Measurements from ENCODE around the gene FOXN3.

The FOXN3 gene

GRCh38 chr14:89359477-89360222 lies 57.4 kb downstream of the FOXN3 start:
- DNase-seq (ENCODE audit: low read depth): no peak

GRCh38 chr14:89357655-89358297 lies 59.3 kb downstream of the FOXN3 start:
- DNase-seq (ENCODE audit: low read depth): no peak

- DNase-seq (ENCODE audit: low read depth): no peak
Measured at GRCh38 chr14:89356927-89357326, 60.1 kb downstream of the FOXN3 start.

- DNase-seq (ENCODE audit: low read depth): no peak
Measured at GRCh38 chr14:89356496-89356895, 60.5 kb downstream of the FOXN3 start.

GRCh38 chr14:89353766-89354113 lies 63.3 kb downstream of the FOXN3 start:
- DNase-seq (ENCODE audit: low read depth): no peak

GRCh38 chr14:89352976-89353765 lies 63.9 kb downstream of the FOXN3 start:
- no peak for DNase-seq (ENCODE audit: low read depth)

- DNase-seq (ENCODE audit: low read depth): no peak
Measured at GRCh38 chr14:89351516-89352404, 65.3 kb downstream of the FOXN3 start.

GRCh38 chr14:89351221-89351515 lies 65.9 kb downstream of the FOXN3 start:
- no peak for DNase-seq (ENCODE audit: low read depth)

- no peak for DNase-seq (ENCODE audit: low read depth)
Measured at GRCh38 chr14:89350152-89350551, 66.9 kb downstream of the FOXN3 start.

GRCh38 chr14:89349171-89350008 lies 67.6 kb downstream of the FOXN3 start:
- no peak for DNase-seq (ENCODE audit: low read depth)

GRCh38 chr14:89348722-89349121 lies 68.3 kb downstream of the FOXN3 start:
- DNase-seq (ENCODE audit: low read depth): no peak

GRCh38 chr14:89347885-89348284 lies 69.1 kb downstream of the FOXN3 start:
- DNase-seq (ENCODE audit: low read depth): no peak

GRCh38 chr14:89344920-89345254 lies 72.1 kb downstream of the FOXN3 start:
- no peak for DNase-seq (ENCODE audit: low read depth)

GRCh38 chr14:89343356-89343755 lies 73.7 kb downstream of the FOXN3 start:
- DNase-seq (ENCODE audit: low read depth): no peak

GRCh38 chr14:89342049-89342448 lies 75.0 kb downstream of the FOXN3 start:
- no peak for DNase-seq (ENCODE audit: low read depth)

GRCh38 chr14:89340200-89341181 lies 76.5 kb downstream of the FOXN3 start:
- no peak for DNase-seq (ENCODE audit: low read depth)

- DNase-seq (ENCODE audit: low read depth): no peak
Measured at GRCh38 chr14:89339579-89339978, 77.5 kb downstream of the FOXN3 start.

- no peak for DNase-seq (ENCODE audit: low read depth)
Measured at GRCh38 chr14:89339158-89339557, 77.9 kb downstream of the FOXN3 start.

- DNase-seq (ENCODE audit: low read depth): no peak
Measured at GRCh38 chr14:89336338-89336737, 80.7 kb downstream of the FOXN3 start.

GRCh38 chr14:89332031-89332430 lies 85.0 kb downstream of the FOXN3 start:
- DNase-seq (ENCODE audit: low read depth): no peak
